Right cardiac atrium (tissue), 5 donors: Measurements from ENCODE around the gene DDX39B. TPM values are rescaled to one million over a fixed set of nuclear protein-coding genes. Genes with fewer than 3 reads are reported as not detected.

Experiments
- ATAC-seq, 2 donors: fragments of 200-7000 bp; cut with Tn5 transposase; one replicate each; pipeline versions ENCODE4 v1.8.0 to v1.9.1; 2020; ENCODE audit warnings: moderate library complexity in 2 of 2, mild to moderate bottlenecking in 1 of 2
- DNase-seq, 3 donors: peaks; one replicate each; pipeline ENCODE4 v3.0.0-alpha.2; 2020
- H3K27ac ChIP-seq: one replicate; pipeline ENCODE4 v1.5.1; 2013; ENCODE audit warnings: mild to moderate bottlenecking, low read length, control low read depth, moderate library complexity
- H3K27me3 ChIP-seq: one replicate; pipeline ENCODE4 v1.6.1; 2013; ENCODE audit not compliant: control insufficient read depth, insufficient read depth
- H3K4me1 ChIP-seq: one replicate; pipeline ENCODE4 v1.6.1; 2013; ENCODE audit warnings: low read length; ENCODE audit not compliant: control insufficient read depth, insufficient read depth
- H3K4me3 ChIP-seq: one replicate; pipeline ENCODE4 v1.5.1; 2013; ENCODE audit warnings: low read length, control low read depth
- H3K9me3 ChIP-seq: one replicate; pipeline ENCODE4 v1.6.1; 2013; ENCODE audit warnings: low read length; ENCODE audit not compliant: control insufficient read depth
- WGBS: extraction: QIAGEN DNeasy Blood & Tissue Kit; methylation state at CpG from one replicate; pipeline ENCODE4 v1.1.7; 2013; 5-methylcytosine and 5-hydroxymethylcytosine counted together
- intact Hi-C, 4 donors: fragments of 100-400 bp; cut with DNase I; formaldehyde crosslinking; loops; one replicate each; pipeline versions ENCODE4 v1.11.0 to v1.14.0; 2022 to 2023
- polyA plus RNA-seq: library from polyadenylated mRNA; stranded (reverse); fragments of 200-250 nt; gene quantifications from one replicate; pipeline ENCODE4 v1.2.3, GENCODE V29; 2013
- total RNA-seq, 4 donors: library from RNA; stranded (reverse); fragmentation: NEBNext Ultra II Directional; extraction: Animal tissue kit (Norgen Biotek cat#: 25700); gene quantifications; one replicate each; pipeline ENCODE4 v1.2.1, GENCODE V29; 2021
- donor health status: healthy with polysubstance abuse.
- donor health status: DM: no; HTN: yes; CAD: no.
- donor health status: DM: no; HTN: no; CAD: no.
- donor health status: DM: no; HTN: yes; CAD: no; lungs with severe emphysema.
- donor health status: DM: yes; HTN: yes; CAD: no.

DDX39B gene
- total and polyA plus RNA-seq, 5 donors: 145 to 235 (median 202) TPM

DNA sequence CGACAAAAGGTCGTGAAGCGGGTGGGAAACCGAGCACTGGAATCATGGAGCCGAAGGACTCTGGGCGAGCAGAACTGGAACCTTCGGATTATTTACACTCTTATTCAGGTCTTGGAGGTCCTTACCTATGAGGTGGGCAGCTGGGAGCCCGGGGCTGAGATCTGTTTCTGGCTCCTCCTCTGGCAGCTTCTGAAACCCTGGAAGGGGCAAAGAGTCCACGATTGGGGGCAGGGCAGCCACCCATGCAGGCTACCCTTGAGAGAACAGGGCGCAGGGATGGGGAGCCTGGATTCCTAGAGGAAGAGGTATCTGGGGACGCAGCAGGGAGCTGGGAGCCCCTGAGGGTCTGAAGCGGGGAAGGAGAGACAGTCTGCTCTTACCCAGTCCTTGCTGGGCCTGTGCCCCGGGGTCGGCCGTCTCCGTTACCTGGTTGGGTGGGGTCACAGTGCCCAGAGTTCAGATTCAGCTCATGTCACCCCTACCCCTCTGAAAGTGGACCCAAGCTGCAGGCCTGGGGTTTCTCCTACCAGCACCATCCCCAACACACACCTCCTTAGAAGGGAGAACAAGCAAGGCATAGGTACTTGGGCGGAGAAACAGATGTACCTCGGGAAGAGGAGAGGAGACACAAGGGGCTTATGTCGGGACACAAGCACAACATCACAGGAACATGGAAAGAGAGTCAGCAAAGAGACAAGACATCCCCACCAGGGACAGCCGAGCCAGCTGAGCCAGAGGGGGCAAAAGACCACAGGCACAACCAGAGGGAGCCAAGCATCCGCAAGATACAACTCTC lies 39.8 kb upstream of the DDX39B start:
- DNase-seq (peak in 2 of 3 donors; percentile 22 to 67), ATAC-seq (peak; percentile 13 to 20)
- Histone ChIP-seq H3K27ac (peak overlapping the region; percentile 77), H3K27me3 (no peaks in the 10 kb centered on the region), H3K4me1 (no peaks in the 10 kb centered on the region), H3K4me3 (peak overlapping the region; percentile 72), H3K9me3 (no peaks in the 10 kb centered on the region)
- intact Hi-C loops: loop anchor here in 2 of 4 donors (5.0 kb wide), 1 partner anchor 34 kb away; the partner anchor contains the start of genes ATP6V1G2 (in 2 of the 2) and NFKBIL1 (in 2 of the 2)
- 24% methylated on average over 21 of the region's 21 CpGs for WGBS

DNA sequence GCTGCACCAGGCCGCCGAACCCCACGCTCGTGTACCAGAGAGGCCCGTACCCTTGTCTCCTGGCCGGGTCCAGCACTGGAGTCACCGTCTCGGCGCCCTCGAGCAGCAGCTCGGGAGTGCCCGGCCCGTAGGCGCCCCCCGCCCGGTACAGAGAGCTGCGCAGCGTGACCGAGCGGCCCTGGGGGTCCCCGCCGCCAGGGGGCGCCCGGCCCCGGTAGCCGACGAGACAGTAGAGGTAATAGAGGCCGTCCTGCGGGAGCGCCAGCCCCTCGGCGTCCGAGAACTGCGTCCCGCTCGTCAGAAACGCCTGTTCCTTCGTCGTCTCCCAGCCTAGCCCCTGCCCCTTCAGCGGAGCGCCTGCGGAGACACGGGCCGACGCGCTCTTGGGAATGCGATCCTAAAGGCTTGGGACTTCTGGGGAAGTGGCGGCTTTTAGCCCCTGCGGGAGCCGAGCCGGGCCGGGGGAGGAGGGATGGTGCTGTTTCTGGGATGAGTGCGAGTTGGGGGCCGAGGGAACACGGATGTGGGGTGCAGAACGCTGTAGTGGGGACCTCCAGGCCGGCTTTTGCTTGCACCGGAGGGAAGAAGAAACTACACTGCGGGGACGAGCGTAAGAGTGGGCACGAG lies 39.1 kb upstream of the DDX39B start:
- Histone ChIP-seq H3K27me3 (no peaks in the 10 kb centered on the region), H3K27ac (peak overlapping the region; percentile 77), H3K4me3 (peak overlapping the region; percentile 72), H3K4me1 (no peaks in the 10 kb centered on the region), H3K9me3 (no peaks in the 10 kb centered on the region)
- peak; percentile 89 to 97 (median 97) for DNase-seq
- intact Hi-C loops: loop anchor here in 2 of 4 donors (5.0 kb wide), 1 partner anchor 34 kb away; the partner anchor contains the start of genes ATP6V1G2 (in 2 of the 2) and NFKBIL1 (in 2 of the 2)
- WGBS: under 1% methylated on average over 62 of the region's 62 CpGs
- ATAC-seq: peak; percentile 98

DNA sequence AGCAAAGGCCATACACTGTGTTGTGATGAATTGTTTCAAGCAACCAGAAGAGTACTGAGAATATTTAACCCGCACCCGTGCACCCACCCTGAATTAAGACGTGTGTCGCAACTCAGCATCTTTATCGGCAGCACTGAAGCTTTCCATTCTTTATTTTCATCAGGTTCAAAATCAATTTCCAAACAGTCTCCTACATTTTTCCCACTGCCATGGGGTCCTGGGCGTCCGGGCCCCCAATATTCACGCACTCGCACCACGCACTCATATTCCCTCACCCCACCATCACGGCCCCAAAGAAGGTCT lies 38.6 kb upstream of the DDX39B start:
- Histone ChIP-seq H3K9me3 (no peaks in the 10 kb centered on the region), H3K4me1 (no peaks in the 10 kb centered on the region), H3K4me3 (peak overlapping the region; percentile 72), H3K27me3 (no peaks in the 10 kb centered on the region), H3K27ac (no peak overlapping the region)
- intact Hi-C loops: loop anchor here in 2 of 4 donors (5.0 kb wide), 1 partner anchor 33 kb away; the partner anchor contains the start of genes ATP6V1G2 (in 2 of the 2) and NFKBIL1 (in 2 of the 2)
- DNase-seq: no peak
- ATAC-seq: no peak
- WGBS: 38% methylated on average over 11 of the region's 11 CpGs

DNA sequence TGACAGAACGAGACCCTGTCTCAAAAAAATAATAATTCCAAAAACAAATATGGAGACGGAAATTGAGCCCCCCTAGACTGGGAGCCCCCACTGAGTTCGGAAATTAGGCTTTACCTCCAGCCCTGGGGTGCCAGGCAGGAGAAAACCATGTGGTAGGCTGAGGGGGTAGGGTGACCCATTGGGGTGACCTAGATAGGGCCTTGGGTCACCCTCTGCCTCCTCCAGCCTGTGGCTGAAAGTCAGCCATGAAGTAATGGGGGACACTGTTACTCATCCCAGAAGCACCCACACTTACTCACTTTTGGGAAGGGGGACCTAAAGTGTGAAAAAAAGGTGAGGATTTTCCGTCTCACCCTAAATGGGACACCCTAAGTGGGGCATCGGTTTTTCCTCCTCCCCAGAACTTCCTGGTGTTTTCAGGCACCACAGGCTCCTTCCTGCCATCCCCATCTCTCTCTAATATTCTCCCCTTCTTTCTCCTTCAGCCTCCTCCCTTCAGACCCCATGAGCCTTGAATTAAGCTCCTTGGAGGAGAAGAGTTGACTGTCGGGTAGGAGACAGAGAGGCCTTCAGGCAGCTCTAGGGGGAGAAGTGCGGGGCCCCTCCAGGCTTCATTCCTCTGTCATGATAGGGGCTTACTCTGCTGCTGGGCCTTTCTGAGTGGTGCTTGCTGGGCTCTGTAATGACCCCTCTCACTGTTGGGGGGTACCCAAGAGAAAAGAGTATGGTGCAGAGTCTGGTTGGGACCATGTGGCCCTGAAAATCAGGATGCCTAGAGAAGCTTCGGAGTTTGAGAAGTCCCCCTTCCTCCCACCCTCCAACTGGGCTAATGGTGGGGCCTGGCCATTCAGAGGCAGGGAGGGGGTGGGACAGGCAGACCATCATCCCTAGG lies 38.0 kb upstream of the DDX39B start:
- no peaks in the 10 kb centered on the region for H3K9me3 ChIP-seq
- no peak for ATAC-seq
- H3K27ac ChIP-seq: no peak overlapping the region
- DNase-seq: no peak
- WGBS: 90% methylated on average over 8 of the region's 8 CpGs
- no peaks in the 10 kb centered on the region for H3K4me1 ChIP-seq
- H3K4me3 ChIP-seq: no peak overlapping the region
- intact Hi-C loops: loop anchor here in 2 of 4 donors (5.0 kb wide), 1 partner anchor 32 kb away; the partner anchor contains the start of genes ATP6V1G2 (in 2 of the 2) and NFKBIL1 (in 2 of the 2)
- H3K27me3 ChIP-seq: no peaks in the 10 kb centered on the region

DNA sequence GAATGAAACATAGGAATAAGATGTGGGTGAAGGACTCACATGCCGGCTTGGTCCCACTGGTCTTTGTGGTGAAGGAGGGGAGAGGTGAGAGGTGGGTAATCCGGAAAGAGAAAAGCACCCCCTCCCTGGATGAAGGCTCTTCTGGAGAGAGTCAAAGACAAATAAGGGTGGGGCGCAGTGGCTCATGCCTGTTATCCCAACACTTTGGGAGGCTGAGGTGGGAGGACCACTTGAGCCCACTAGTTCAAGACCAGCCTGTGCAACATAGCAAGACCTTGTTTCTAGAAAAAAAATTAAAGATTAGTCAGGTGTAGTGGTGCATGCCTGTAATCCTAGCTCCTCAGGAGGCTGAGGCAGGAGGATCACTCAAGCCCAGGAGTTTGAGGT lies 37.3 kb upstream of the DDX39B start:
- Histone ChIP-seq H3K9me3 (no peaks in the 10 kb centered on the region), H3K27me3 (no peaks in the 10 kb centered on the region), H3K4me1 (no peaks in the 10 kb centered on the region), H3K27ac (no peak overlapping the region), H3K4me3 (no peak overlapping the region)
- DNase-seq: no peak
- no peak for ATAC-seq
- intact Hi-C loops: no loop called here
- WGBS: 90% methylated on average over 3 of the region's 3 CpGs

DNA sequence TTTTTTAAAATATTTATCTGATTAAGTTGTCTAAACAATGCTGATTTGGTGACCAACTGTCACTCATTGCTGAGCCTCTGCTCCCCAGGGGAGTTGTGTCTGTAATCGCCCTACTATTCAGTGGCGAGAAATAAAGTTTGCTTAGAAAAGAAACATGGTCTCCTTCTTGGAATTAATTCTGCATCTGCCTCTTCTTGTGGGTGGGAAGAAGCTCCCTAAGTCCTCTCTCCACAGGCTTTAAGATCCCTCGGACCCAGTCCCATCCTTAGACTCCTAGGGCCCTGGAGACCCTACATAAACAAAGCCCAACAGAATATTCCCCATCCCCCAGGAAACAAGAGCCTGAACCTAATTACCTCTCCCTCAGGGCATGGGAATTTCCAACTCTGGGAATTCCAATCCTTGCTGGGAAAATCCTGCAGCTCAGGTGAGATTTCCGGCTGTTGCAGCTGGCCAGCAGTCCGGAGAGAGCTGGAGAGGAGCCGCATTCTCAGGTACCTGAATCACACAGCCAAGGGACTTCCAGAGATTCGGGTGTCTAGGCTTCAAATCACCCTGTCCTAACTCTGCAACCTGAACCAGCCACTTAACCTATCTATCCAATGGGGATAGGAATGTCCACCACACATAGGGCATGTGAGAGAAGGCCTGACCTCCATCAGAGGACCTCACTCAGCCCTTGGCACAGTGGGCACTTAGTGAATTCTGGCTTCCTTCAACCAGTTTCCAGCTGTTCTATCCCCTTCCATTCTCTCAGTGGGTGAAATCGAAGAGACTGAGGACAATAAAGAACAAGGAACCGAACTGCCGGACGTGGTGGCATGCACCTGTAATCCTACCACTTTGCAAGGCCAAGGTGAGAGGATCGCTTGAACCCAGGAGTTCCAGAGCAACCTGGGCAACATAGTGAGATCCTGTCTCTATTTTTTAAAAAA lies 36.6 kb upstream of the DDX39B start:
- H3K4me3 ChIP-seq: no peak overlapping the region
- ATAC-seq (no peak), DNase-seq (no peak)
- H3K27me3 ChIP-seq: no peaks in the 10 kb centered on the region
- no peak overlapping the region for H3K27ac ChIP-seq
- H3K4me1 ChIP-seq: no peaks in the 10 kb centered on the region
- 83% methylated on average over 12 of the region's 12 CpGs for WGBS
- intact Hi-C loops: no loop called here
- H3K9me3 ChIP-seq: no peaks in the 10 kb centered on the region

DNA sequence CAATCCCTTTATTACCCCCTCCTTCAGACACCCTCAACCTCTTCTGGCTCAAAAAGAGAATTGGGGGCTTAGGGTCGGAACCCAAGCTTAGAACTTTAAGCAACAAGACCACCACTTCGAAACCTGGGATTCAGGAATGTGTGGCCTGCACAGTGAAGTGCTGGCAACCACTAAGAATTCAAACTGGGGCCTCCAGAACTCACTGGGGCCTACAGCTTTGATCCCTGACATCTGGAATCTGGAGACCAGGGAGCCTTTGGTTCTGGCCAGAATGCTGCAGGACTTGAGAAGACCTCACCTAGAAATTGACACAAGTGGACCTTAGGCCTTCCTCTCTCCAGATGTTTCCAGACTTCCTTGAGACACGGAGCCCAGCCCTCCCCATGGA lies 35.8 kb upstream of the DDX39B start:
- ATAC-seq (no peak), DNase-seq (no peak)
- no peaks in the 10 kb centered on the region for H3K27me3 ChIP-seq
- no peak overlapping the region for H3K27ac ChIP-seq
- 86% methylated on average over 3 of the region's 3 CpGs for WGBS
- intact Hi-C loops: no loop called here
- no peaks in the 10 kb centered on the region for H3K4me1 ChIP-seq
- no peaks in the 10 kb centered on the region for H3K9me3 ChIP-seq
- H3K4me3 ChIP-seq: no peak overlapping the region

DNA sequence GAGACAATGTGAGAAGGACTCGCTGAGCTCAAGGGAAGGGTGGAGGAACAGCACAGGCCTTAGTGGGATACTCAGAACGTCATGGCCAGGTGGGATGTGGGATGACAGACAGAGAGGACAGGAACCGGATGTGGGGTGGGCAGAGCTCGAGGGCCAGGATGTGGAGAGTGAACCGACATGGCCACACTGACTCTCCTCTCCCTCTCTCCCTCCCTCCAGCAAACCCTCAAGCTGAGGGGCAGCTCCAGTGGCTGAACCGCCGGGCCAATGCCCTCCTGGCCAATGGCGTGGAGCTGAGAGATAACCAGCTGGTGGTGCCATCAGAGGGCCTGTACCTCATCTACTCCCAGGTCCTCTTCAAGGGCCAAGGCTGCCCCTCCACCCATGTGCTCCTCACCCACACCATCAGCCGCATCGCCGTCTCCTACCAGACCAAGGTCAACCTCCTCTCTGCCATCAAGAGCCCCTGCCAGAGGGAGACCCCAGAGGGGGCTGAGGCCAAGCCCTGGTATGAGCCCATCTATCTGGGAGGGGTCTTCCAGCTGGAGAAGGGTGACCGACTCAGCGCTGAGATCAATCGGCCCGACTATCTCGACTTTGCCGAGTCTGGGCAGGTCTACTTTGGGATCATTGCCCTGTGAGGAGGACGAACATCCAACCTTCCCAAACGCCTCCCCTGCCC lies 35.2 kb upstream of the DDX39B start:
- WGBS: 87% methylated on average over 19 of the region's 19 CpGs
- ATAC-seq (no peak), DNase-seq (no peak)
- Histone ChIP-seq H3K4me1 (no peaks in the 10 kb centered on the region), H3K4me3 (no peak overlapping the region), H3K9me3 (no peaks in the 10 kb centered on the region), H3K27me3 (no peaks in the 10 kb centered on the region), H3K27ac (no peak overlapping the region)
- intact Hi-C loops: no loop called here

DNA sequence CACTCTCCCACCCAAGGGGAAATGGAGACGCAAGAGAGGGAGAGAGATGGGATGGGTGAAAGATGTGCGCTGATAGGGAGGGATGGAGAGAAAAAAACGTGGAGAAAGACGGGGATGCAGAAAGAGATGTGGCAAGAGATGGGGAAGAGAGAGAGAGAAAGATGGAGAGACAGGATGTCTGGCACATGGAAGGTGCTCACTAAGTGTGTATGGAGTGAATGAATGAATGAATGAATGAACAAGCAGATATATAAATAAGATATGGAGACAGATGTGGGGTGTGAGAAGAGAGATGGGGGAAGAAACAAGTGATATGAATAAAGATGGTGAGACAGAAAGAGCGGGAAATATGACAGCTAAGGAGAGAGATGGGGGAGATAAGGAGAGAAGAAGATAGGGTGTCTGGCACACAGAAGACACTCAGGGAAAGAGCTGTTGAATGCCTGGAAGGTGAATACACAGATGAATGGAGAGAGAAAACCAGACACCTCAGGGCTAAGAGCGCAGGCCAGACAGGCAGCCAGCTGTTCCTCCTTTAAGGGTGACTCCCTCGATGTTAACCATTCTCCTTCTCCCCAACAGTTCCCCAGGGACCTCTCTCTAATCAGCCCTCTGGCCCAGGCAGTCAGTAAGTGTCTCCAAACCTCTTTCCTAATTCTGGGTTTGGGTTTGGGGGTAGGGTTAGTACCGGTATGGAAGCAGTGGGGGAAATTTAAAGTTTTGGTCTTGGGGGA lies 34.3 kb upstream of the DDX39B start:
- Histone ChIP-seq H3K4me1 (no peaks in the 10 kb centered on the region), H3K4me3 (peak overlapping the region; percentile 34), H3K9me3 (no peaks in the 10 kb centered on the region), H3K27ac (no peak overlapping the region), H3K27me3 (no peaks in the 10 kb centered on the region)
- WGBS: 65% methylated on average over 8 of the region's 8 CpGs
- DNase-seq: no peak
- no peak for ATAC-seq
- intact Hi-C loops: no loop called here
